CD4-positive, alpha-beta T cell (primary cell): Measurements from ENCODE around the gene MOGAT1. TPM values are rescaled to one million over a fixed set of nuclear protein-coding genes. Genes with fewer than 3 reads are reported as not detected.

Experiments used
- ATAC-seq: fragments of 200-7000 bp; cut with Tn5 transposase; one replicate; pipeline ENCODE4 v1.10.0; 2022; ENCODE audit warnings: mild to moderate bottlenecking; ENCODE audit not compliant: poor library complexity
- CTCF ChIA-PET: fragments of 350-600 bp; sonication (Branson Sonifier 250); formaldehyde crosslinking; loops from one replicate; lab custom pipeline; 2021; ENCODE audit warnings: antibody characterized with exemption, inconsistent platforms; lab: Charles Lee
- POLR2A ChIA-PET: fragments of 350-600 bp; sonication (Branson Sonifier 250); formaldehyde crosslinking; loops from one replicate; lab custom pipeline; 2021; ENCODE audit warnings: antibody characterized with exemption, inconsistent platforms; lab: Charles Lee
- DNase-seq, 14 experiments: peaks; one replicate each; pipeline ENCODE4 v3.0.0-alpha.2; 2013 to 2020; ENCODE audit warnings: mixed read lengths in 2 of 14
- H3K27ac ChIP-seq, 2 donors: one replicate each; pipeline versions ENCODE4 v1.5.1 to v1.7.0; 2013; ENCODE audit warnings: low read length in 2 of 2, low read depth in 1 of 2, mild to moderate bottlenecking in 1 of 2
- H3K27me3 ChIP-seq, 2 experiments: 1 replicate in 1 of 2; 2 replicates in 1 of 2; pipeline versions ENCODE4 v1.6.1 to v1.7.0; 2013; ENCODE audit warnings: low read length in 2 of 2, control low read depth in 1 of 2, mild to moderate bottlenecking in 1 of 2, moderate library complexity in 1 of 2; ENCODE audit not compliant: insufficient read depth in 2 of 2, control insufficient read depth in 1 of 2
- H3K36me3 ChIP-seq: one replicate; pipeline ENCODE4 v1.6.1; 2013; ENCODE audit warnings: low read length, control low read depth; ENCODE audit not compliant: insufficient read depth
- H3K4me1 ChIP-seq: one replicate; pipeline ENCODE4 v1.6.1; 2013; ENCODE audit warnings: low read length, control low read depth; ENCODE audit not compliant: insufficient read depth
- H3K4me3 ChIP-seq: one replicate; pipeline ENCODE4 v1.5.1; 2013; ENCODE audit warnings: mild to moderate bottlenecking, low read length, moderate library complexity
- H3K9me3 ChIP-seq, 2 experiments: 1 replicate in 1 of 2; 2 replicates in 1 of 2; pipeline versions ENCODE4 v1.6.1 to v1.7.0; 2013; ENCODE audit warnings: low read length in 2 of 2, mild to moderate bottlenecking in 2 of 2, control low read depth in 1 of 2, moderate library complexity in 1 of 2; ENCODE audit not compliant: control insufficient read depth in 1 of 2, insufficient read depth in 1 of 2
- H3K27ac Mint-ChIP-seq: one replicate; pipeline ENCODE4 v1.8.0; 2020; ENCODE audit warnings: mixed read lengths
- H3K27me3 Mint-ChIP-seq: one replicate; pipeline ENCODE4 v1.8.0; 2021; ENCODE audit warnings: mixed read lengths
- H3K36me3 Mint-ChIP-seq: one replicate; pipeline ENCODE4 v1.8.0; 2021; ENCODE audit warnings: low read depth, mixed read lengths
- H3K4me1 Mint-ChIP-seq: one replicate; pipeline ENCODE4 v1.8.0; 2021; ENCODE audit warnings: low read depth, mixed read lengths
- H3K4me3 Mint-ChIP-seq: one replicate; pipeline ENCODE4 v1.8.0; 2020; ENCODE audit warnings: mild to moderate bottlenecking, mixed read lengths
- H3K9me3 Mint-ChIP-seq: one replicate; pipeline ENCODE4 v1.8.0; 2020; ENCODE audit warnings: mixed read lengths
- CTCF ChIP-seq: fragments of 200-600 bp; IDR thresholded peaks from one replicate; pipeline ENCODE4 v1.8.0; 2022; ENCODE audit warnings: antibody characterized with exemption, mild to moderate bottlenecking
- intact Hi-C, 2 experiments: fragments of 100-400 bp; cut with DNase I in 1 of 2; cut with micrococcal nuclease in 1 of 2; formaldehyde crosslinking; loops; one replicate each; pipeline versions ENCODE4 v1.15.1 to v1.9.0; 2023 to 2025; cut with DNase I, micrococcal nuclease
- total RNA-seq, 174 experiments: library from RNA in 2 of 174; stranded (reverse) in 2 of 174; gene quantifications; one replicate each; pipeline ENCODE4 v1.2.3 and lab custom pipeline; 2021 to 2026

Gene MOGAT1
- total RNA-seq, 2 experiments from 2014 or later = not detected

- Histone ChIP-seq H3K36me3 (no peaks in the 10 kb centered on the region), H3K4me1 (peaks cover 4% of the 10 kb centered on the region), H3K27ac (no peak overlapping the region), H3K27me3 (peaks cover 4 to 16% of the 10 kb centered on the region in 2 experiments), H3K4me3 (no peak overlapping the region), H3K9me3 (no peaks in the 10 kb centered on the region)
- intact Hi-C loops = no loop called here
- Mint-ChIP-seq H3K27me3 (peaks cover 65% of the 10 kb centered on the region), H3K9me3 (no peaks in the 10 kb centered on the region), H3K4me1 (peaks cover 4% of the 10 kb centered on the region), H3K36me3 (no peaks in the 10 kb centered on the region), H3K4me3 (no peak overlapping the region), H3K27ac (no peak overlapping the region)
- DNase-seq (no peak), ATAC-seq (no peak)
- POLR2A ChIA-PET = no interaction called here
- no peak for TF ChIP-seq CTCF
- CTCF ChIA-PET = no interaction called here
These were observed 40.0 kb downstream of the MOGAT1 start for GRCh38 chr2:222711315-222711940.

- Mint-ChIP-seq H3K27ac (no peak overlapping the region), H3K9me3 (no peaks in the 10 kb centered on the region), H3K4me3 (no peak overlapping the region), H3K36me3 (no peaks in the 10 kb centered on the region), H3K27me3 (peaks cover 53% of the 10 kb centered on the region), H3K4me1 (peaks cover 4% of the 10 kb centered on the region)
- H3K27me3 ChIP-seq = peaks cover 8 to 16% of the 10 kb centered on the region in 2 experiments
- no peak overlapping the region for H3K4me3 ChIP-seq
- ChIA-PET POLR2A (no interaction called here), CTCF (interaction anchor here (1.2 kb wide), 1 partner anchor 190 kb away, joined by 3 read pairs; no protein-coding TSS in a partner anchor)
- DNase-seq = no peak
- no peak overlapping the region for H3K27ac ChIP-seq
- intact Hi-C loops = no loop called here
- peaks cover 2% of the 10 kb centered on the region for H3K4me1 ChIP-seq
- TF ChIP-seq CTCF = no peak
- H3K36me3 ChIP-seq = no peaks in the 10 kb centered on the region
- ATAC-seq = no peak
- no peaks in the 10 kb centered on the region for H3K9me3 ChIP-seq
These were observed 41.5 kb downstream of the MOGAT1 start for GRCh38 chr2:222713002-222713401.

- Histone ChIP-seq H3K27ac (no peak overlapping the region), H3K27me3 (peaks cover 4% of the 10 kb centered on the region in 2 experiments), H3K4me1 (no peaks in the 10 kb centered on the region), H3K9me3 (no peaks in the 10 kb centered on the region), H3K36me3 (no peaks in the 10 kb centered on the region), H3K4me3 (no peak overlapping the region)
- H3K27me3 Mint-ChIP-seq = peaks cover 39% of the 10 kb centered on the region
- peaks cover 4% of the 10 kb centered on the region for H3K4me1 Mint-ChIP-seq
- H3K4me3 Mint-ChIP-seq = no peak overlapping the region
- no peak overlapping the region for H3K27ac Mint-ChIP-seq
- ChIA-PET CTCF (no interaction called here), POLR2A (no interaction called here)
- ATAC-seq (no peak), DNase-seq (no peak)
- TF ChIP-seq CTCF = no peak
- intact Hi-C loops = no loop called here
- H3K36me3 Mint-ChIP-seq = no peaks in the 10 kb centered on the region
- H3K9me3 Mint-ChIP-seq = no peaks in the 10 kb centered on the region
These were observed 43.1 kb downstream of the MOGAT1 start for GRCh38 chr2:222714361-222715241.
